AG09319 (cell line): ENCODE data around the gene ERCC1.
A peak's percentile ranks its signal among the peaks of the same experiment; 100 is the strongest.

Source experiments
- DNase-seq: peaks from one replicate; pipeline ENCODE4 v3.0.0-alpha.2; 2010; ENCODE audit warnings: low read depth; ENCODE audit errors: extremely low read depth
- TF ChIP-seq, protein P1 (sequence below): IDR thresholded peaks from 2 replicates; pipeline ENCODE4 v1.5.1; 2011; ENCODE audit warnings: low read depth, mild to moderate bottlenecking, inconsistent platforms, low read length, moderate library complexity

Gene ERCC1

GRCh38 chr19:45423589-45424190, at the start of gene ERCC1:
Gene ERCC1 (minus strand): TSS chr19:45423917. CDS start chr19:45423374, 543 bp downstream.
- TF ChIP-seq, protein P1, sequence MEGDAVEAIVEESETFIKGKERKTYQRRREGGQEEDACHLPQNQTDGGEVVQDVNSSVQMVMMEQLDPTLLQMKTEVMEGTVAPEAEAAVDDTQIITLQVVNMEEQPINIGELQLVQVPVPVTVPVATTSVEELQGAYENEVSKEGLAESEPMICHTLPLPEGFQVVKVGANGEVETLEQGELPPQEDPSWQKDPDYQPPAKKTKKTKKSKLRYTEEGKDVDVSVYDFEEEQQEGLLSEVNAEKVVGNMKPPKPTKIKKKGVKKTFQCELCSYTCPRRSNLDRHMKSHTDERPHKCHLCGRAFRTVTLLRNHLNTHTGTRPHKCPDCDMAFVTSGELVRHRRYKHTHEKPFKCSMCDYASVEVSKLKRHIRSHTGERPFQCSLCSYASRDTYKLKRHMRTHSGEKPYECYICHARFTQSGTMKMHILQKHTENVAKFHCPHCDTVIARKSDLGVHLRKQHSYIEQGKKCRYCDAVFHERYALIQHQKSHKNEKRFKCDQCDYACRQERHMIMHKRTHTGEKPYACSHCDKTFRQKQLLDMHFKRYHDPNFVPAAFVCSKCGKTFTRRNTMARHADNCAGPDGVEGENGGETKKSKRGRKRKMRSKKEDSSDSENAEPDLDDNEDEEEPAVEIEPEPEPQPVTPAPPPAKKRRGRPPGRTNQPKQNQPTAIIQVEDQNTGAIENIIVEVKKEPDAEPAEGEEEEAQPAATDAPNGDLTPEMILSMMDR, result no peak
- DNase-seq, result peak; percentile 81

- DNase-seq, result peak; percentile 12
Observed at GRCh38 chr19:45473367-45473681, 49.6 kb upstream of the ERCC1 start.

GRCh38 chr19:45472563-45473366, 49.0 kb upstream of the ERCC1 start:
- TF ChIP-seq, protein P1, result no peak
- peak; percentile 19 for DNase-seq

More at GRCh38 chr19:45473367-45473681, 49.6 kb upstream of the ERCC1 start:
- TF ChIP-seq, protein P1, result no peak

GRCh38 chr19:45471931-45472562, 48.3 kb upstream of the ERCC1 start:
- TF ChIP-seq, protein P1, result no peak
- peak; percentile 16 for DNase-seq

- peak; percentile 24 for DNase-seq
- TF ChIP-seq, protein P1, result no peak
Observed at GRCh38 chr19:45471111-45471930, 47.6 kb upstream of the ERCC1 start.

DNA sequence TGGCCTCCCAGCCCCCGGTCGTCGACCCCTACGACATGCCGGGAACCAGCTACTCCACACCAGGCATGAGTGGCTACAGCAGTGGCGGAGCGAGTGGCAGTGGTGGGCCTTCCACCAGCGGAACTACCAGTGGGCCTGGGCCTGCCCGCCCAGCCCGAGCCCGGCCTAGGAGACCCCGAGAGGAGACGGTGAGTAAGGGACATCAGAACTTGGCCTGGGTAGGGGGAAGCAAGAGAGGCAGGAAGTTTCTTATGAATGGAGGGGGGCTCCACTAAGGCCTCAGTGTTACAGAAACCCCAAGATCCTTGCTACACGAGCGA, 47.0 kb upstream of the ERCC1 start:
- DNase-seq, result no peak
- TF ChIP-seq, protein P1, result no peak
